ENCODE measurements around the gene TNNI3.

TNNI3 gene

DNA sequence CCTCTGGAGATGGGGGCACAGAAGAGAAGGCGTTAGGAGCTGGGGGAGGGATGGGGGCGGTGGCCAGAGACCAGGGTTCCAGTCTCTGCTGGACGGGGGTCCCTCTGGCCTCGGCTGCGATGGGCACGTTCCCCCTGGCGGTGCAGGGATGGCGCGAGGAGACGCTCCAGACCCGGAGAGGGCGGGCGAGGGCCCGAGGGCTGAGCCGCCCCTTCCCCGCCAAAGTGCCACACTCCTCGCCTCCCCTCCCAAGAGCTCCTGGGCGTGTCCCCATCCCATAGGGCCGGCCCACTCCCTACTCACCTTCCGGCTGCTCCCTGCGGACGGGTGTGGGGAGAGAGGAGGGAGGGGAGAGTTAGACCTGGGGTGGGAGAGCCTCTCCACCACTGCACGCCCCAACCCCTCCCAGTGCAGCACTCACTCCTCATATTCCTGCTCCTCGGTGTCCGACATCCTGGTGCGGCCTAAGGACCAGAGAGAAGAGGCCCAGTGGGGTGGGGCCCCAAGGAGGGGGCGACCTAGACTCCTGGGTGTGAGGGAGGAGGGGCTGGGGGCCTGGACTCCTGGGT lies 10.7 kb downstream of the TNNI3 start:
- TF ChIP-seq, protein P1, sequence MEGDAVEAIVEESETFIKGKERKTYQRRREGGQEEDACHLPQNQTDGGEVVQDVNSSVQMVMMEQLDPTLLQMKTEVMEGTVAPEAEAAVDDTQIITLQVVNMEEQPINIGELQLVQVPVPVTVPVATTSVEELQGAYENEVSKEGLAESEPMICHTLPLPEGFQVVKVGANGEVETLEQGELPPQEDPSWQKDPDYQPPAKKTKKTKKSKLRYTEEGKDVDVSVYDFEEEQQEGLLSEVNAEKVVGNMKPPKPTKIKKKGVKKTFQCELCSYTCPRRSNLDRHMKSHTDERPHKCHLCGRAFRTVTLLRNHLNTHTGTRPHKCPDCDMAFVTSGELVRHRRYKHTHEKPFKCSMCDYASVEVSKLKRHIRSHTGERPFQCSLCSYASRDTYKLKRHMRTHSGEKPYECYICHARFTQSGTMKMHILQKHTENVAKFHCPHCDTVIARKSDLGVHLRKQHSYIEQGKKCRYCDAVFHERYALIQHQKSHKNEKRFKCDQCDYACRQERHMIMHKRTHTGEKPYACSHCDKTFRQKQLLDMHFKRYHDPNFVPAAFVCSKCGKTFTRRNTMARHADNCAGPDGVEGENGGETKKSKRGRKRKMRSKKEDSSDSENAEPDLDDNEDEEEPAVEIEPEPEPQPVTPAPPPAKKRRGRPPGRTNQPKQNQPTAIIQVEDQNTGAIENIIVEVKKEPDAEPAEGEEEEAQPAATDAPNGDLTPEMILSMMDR (IDR thresholded peaks at IDR 0.05; ENCODE audit: borderline replicate concordance, control extremely low read depth, extremely low read depth, insufficient read depth, missing control alignments), result no peak
- in situ Hi-C loops (cut with MboI; ENCODE audit: low sequenced_read_pairs, unreplicated experiment), result no loop called here
- no peak for DNase-seq (ENCODE audit: low spot score)

DNA sequence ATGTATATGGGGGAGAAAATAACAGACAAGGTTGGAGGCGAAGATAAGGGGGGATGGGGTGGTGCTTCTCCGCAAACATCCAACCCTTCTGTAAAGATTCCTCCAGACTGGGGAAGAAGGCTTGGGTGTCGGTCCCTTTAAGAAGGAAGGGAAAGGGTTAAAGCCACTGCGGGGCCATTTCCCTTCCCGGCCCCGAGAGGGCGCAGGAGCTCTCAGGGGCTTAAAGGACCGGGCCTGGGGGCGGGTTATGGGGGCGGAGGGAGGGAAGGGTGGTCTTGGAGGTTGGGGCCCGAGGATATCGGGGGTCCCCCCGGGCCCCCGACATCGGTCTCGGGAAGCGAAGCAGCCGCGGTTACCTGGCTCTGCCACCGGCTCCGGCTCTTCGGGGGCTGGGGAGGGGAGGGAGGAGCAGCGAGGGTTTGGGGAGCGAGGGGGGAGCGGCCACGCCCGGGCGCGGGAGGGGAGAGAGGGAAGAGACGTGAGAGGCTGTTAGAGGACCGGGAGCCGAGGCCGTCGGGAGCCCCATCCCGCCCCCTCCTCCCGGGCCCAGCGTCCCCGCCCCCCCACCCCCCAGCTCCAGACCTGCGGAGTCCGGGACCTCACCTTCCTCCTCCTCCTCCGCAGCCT lies 11.3 kb downstream of the TNNI3 start:
- in situ Hi-C loops (cut with MboI; ENCODE audit: low sequenced_read_pairs, unreplicated experiment), result no loop called here
- DNase-seq (ENCODE audit: low spot score), result peak; percentile 79
- TF ChIP-seq, protein P1 (IDR thresholded peaks at IDR 0.05; ENCODE audit: borderline replicate concordance, control extremely low read depth, extremely low read depth, insufficient read depth, missing control alignments), result peak; percentile 41

DNA sequence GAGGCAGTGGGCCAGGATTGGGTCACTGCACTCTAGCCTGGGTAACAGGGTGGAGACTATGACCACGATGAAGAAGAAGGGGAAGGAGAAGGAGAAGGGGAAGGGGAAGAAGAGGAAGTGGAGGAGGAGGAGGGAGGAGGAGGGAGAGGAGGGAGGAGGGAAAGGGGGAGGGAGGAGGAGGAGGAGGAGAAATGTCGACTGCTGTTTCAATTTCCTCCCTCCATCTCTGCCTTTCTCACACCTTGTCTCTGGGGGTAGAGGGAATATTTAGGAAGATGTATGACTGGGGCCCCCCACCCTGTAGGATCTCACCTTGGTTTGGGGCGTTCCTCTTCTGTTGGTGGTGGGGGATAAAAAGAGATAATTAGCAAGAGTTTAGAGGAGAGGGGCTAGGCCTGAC lies 12.3 kb downstream of the TNNI3 start:
- no peak for DNase-seq (ENCODE audit: low spot score)
- TF ChIP-seq, protein P1 (IDR thresholded peaks at IDR 0.05; ENCODE audit: borderline replicate concordance, control extremely low read depth, extremely low read depth, insufficient read depth, missing control alignments), result no peak
- in situ Hi-C loops (cut with MboI; ENCODE audit: low sequenced_read_pairs, unreplicated experiment), result no loop called here

DNA sequence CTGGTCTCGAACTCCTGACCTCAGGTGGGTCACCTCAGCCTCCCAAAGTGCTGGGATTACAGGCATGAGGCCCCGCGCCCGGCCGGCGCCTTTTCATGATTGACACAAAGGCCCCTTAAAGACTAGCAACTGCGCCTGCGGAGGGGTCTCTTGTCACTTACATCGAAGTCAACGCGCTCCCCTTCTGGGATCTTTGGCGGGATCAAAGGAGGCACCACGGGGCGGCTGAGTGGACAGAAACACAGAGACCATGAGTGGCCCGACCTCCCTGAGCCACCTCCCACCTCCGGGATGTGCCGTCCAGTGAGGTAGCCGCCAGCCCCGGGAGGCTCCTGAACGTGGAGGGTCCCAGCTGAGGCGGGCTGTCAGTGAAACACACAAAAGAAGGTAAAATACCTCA lies 15.8 kb downstream of the TNNI3 start:
- TF ChIP-seq, protein P1 (IDR thresholded peaks at IDR 0.05; ENCODE audit: borderline replicate concordance, control extremely low read depth, extremely low read depth, insufficient read depth, missing control alignments), result no peak
- no peak for DNase-seq (ENCODE audit: low spot score)
- in situ Hi-C loops (cut with MboI; ENCODE audit: low sequenced_read_pairs, unreplicated experiment), result no loop called here

DNA sequence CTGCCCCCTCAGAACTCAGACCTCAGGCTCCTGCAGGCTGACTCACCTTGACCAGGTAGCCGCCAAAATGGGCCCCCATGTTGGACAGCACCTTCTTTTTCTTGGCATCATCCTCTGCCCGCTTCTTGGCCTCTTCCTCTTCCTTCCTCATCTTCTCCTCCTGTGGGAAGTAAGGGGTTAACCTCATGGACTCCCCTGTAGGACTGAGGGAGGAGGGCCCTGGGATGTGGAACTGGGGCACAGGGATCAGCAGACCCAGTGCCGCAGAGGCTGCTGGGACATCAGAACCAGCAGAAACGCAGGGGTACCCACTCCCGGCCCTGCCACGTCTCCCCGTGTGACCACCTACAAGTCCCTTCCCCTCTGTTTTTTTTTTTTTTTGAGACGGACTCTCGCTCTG lies 19.6 kb downstream of the TNNI3 start:
- TF ChIP-seq, protein P1 (IDR thresholded peaks at IDR 0.05; ENCODE audit: borderline replicate concordance, control extremely low read depth, extremely low read depth, insufficient read depth, missing control alignments), result no peak
- in situ Hi-C loops (cut with MboI; ENCODE audit: low sequenced_read_pairs, unreplicated experiment), result no loop called here
- no peak for DNase-seq (ENCODE audit: low spot score)

DNA sequence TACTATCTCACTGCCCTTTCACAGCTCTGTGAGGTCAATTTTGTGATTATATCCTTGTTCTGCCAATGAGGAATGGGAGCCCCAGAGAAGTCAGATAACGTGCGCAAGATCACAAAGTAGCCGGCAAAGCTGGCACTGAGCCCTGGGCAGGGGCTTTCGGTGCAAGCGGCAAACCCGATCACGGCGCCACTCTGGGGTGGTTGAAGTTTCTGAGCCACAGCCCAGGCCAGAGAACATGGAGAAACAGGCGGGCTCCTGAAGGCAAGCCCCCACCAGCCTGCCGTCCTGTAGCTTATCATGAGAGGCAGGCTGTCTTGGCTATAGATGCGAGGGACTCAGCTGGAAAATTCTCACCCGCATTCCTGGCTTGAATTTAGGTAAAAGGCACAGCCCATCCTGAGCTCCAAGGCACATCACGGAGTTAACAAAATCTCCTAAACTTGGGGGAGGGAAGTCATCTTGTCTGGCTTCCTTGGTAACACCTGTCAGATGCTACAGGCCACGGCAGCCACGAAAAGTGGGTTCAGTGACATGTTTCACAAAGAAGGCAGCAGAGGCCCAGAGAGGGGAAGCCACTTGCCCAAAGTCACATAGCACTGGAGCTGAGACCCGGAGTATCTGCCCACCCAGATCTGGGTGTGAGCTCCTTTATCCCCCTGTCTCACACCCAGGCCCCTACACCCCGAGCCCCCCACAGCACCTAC lies 21.0 kb downstream of the TNNI3 start:
- DNase-seq (ENCODE audit: low spot score), result no peak
- TF ChIP-seq, protein P1 (IDR thresholded peaks at IDR 0.05; ENCODE audit: borderline replicate concordance, control extremely low read depth, extremely low read depth, insufficient read depth, missing control alignments), result no peak
- in situ Hi-C loops (cut with MboI; ENCODE audit: low sequenced_read_pairs, unreplicated experiment), result no loop called here

All from GM13976 (cell line).